Esophagus (tissue), 2 donors: ENCODE data around the gene MS4A3. TPM values are rescaled to one million over a fixed set of nuclear protein-coding genes. Genes with fewer than 3 reads are reported as not detected.
"Not testable (repeated sequence)": the region's sequence is repeated elsewhere in the genome, so short reads cannot be mapped to it uniquely, and the experiment has no call there.

Experiments used
- H3K27ac ChIP-seq, 2 donors: one replicate each; pipeline ENCODE4 v1.5.1; 2013; ENCODE audit warnings: low read depth in 2 of 2, mild to moderate bottlenecking in 2 of 2, inconsistent platforms in 1 of 2, low read length in 1 of 2, moderate library complexity in 1 of 2
- H3K27me3 ChIP-seq, 2 donors: one replicate each; pipeline ENCODE4 v1.6.1; 2013; ENCODE audit warnings: low read length in 2 of 2, control low read depth in 1 of 2, mild to moderate bottlenecking in 1 of 2; ENCODE audit not compliant: insufficient read depth in 2 of 2, control insufficient read depth in 1 of 2
- H3K36me3 ChIP-seq, 2 donors: one replicate each; pipeline ENCODE4 v1.6.1; 2013; ENCODE audit warnings: low read length in 1 of 2; ENCODE audit not compliant: control insufficient read depth in 2 of 2, insufficient read depth in 2 of 2
- H3K4me1 ChIP-seq, 2 donors: one replicate each; pipeline ENCODE4 v1.6.1; 2013; ENCODE audit warnings: low read length in 1 of 2; ENCODE audit not compliant: control insufficient read depth in 2 of 2, insufficient read depth in 2 of 2
- H3K4me3 ChIP-seq, 2 donors: one replicate each; pipeline ENCODE4 v1.5.1; 2013; ENCODE audit warnings: low read length in 2 of 2, mild to moderate bottlenecking in 2 of 2, low read depth in 1 of 2, moderate library complexity in 1 of 2
- H3K9me3 ChIP-seq, 2 donors: one replicate each; pipeline ENCODE4 v1.6.1; 2013; ENCODE audit warnings: mild to moderate bottlenecking in 2 of 2, low read depth in 1 of 2, low read length in 1 of 2, moderate library complexity in 1 of 2; ENCODE audit not compliant: control insufficient read depth in 2 of 2, insufficient read depth in 1 of 2
- WGBS, 2 donors: extraction: QIAGEN DNeasy Blood & Tissue Kit; methylation state at CpG; one replicate each; pipeline ENCODE4 v1.1.7; 2013; 5-methylcytosine and 5-hydroxymethylcytosine counted together
- polyA plus RNA-seq, 2 donors: library from polyadenylated mRNA; stranded (reverse); fragments of 200-250 nt; gene quantifications; one replicate each; pipeline ENCODE4 v1.2.3, GENCODE V29; 2013
- donor health status: healthy with polysubstance abuse.
- donor health status: Bipolar disorder and iron deficiency.

Gene MS4A3
- polyA plus RNA-seq: not detected

GRCh38 chr11:60056349-60056969 lies at the start of gene MS4A3:
Gene MS4A3, plus strand, starts transcription at chr11:60056665. Its CDS starts 4,496 bp downstream, at chr11:60061161.
- no peak within 1 kb of the TSS for H3K4me3 ChIP-seq
- H3K27ac ChIP-seq: no peak within 1 kb of the TSS
- H3K9me3 ChIP-seq: no peaks in the 10 kb centered on the region
- H3K36me3 ChIP-seq: no peaks in the 10 kb centered on the region
- 66 to 81% methylated on average over 8 of the region's 8 CpGs for WGBS, 2 donors
- H3K27me3 ChIP-seq: no peaks in the 10 kb centered on the region
- no peaks in the 10 kb centered on the region for H3K4me1 ChIP-seq

- Histone ChIP-seq H3K27me3 (no peaks in the 10 kb centered on the region), H3K4me1 (no peaks in the 10 kb centered on the region), H3K9me3 (no peaks in the 10 kb centered on the region), H3K27ac (no peak within 1 kb of the TSS), H3K36me3 (no peaks in the 10 kb centered on the region), H3K4me3 (no peak within 1 kb of the TSS)
- WGBS, 2 donors: 92 to 94% methylated on average over 1 of the region's 1 CpG
Measured at GRCh38 chr11:60016881-60017280, 39.6 kb upstream of the MS4A3 start, which contains the start of gene OOSP4B. Gene OOSP4B, plus strand, starts transcription at chr11:60017181.

GRCh38 chr11:60018058-60018457 lies 38.4 kb upstream of the MS4A3 start:
- Histone ChIP-seq H3K27ac (no peak overlapping the region), H3K4me1 (no peaks in the 10 kb centered on the region), H3K27me3 (no peaks in the 10 kb centered on the region), H3K9me3 (no peaks in the 10 kb centered on the region), H3K36me3 (no peaks in the 10 kb centered on the region), H3K4me3 (no peak overlapping the region)
- whole genome bisulfite sequencing, 2 donors: 56 to 66% methylated on average over 8 of the region's 8 CpGs

- H3K4me1 ChIP-seq, H3K9me3 ChIP-seq, H3K27ac ChIP-seq, H3K4me3 ChIP-seq, H3K27me3 ChIP-seq, H3K36me3 ChIP-seq: not testable (repeated sequence)
- 92 to 95% methylated on average over 22 to 27 of the region's 27 CpGs for WGBS, 2 donors
Measured at GRCh38 chr11:60020376-60020775, 36.1 kb upstream of the MS4A3 start.

GRCh38 chr11:60029015-60029632 lies 27.3 kb upstream of the MS4A3 start:
- Histone ChIP-seq H3K27me3 (no peaks in the 10 kb centered on the region), H3K9me3 (peaks cover 0 to 1% of the 10 kb centered on the region in 2 donors), H3K36me3 (no peaks in the 10 kb centered on the region), H3K4me3 (no peak overlapping the region), H3K27ac (no peak overlapping the region), H3K4me1 (no peaks in the 10 kb centered on the region)
- WGBS, 2 donors: 73 to 74% methylated on average over 3 of the region's 3 CpGs

GRCh38 chr11:60040109-60040508 lies 16.4 kb upstream of the MS4A3 start, which contains the start of gene OOSP2:
Gene OOSP2, plus strand, starts transcription at chr11:60040409. Its CDS starts 51 bp downstream, at chr11:60040460.
- H3K4me1 ChIP-seq: no peaks in the 10 kb centered on the region
- H3K27ac ChIP-seq: no peak within 1 kb of the TSS
- no peaks in the 10 kb centered on the region for H3K27me3 ChIP-seq
- no peak within 1 kb of the TSS for H3K4me3 ChIP-seq
- H3K36me3 ChIP-seq: no peaks in the 10 kb centered on the region
- 81 to 83% methylated on average over 8 of the region's 8 CpGs for WGBS, 2 donors
- no peaks in the 10 kb centered on the region for H3K9me3 ChIP-seq

- H3K27ac ChIP-seq, H3K4me1 ChIP-seq, H3K36me3 ChIP-seq, H3K4me3 ChIP-seq, H3K9me3 ChIP-seq, H3K27me3 ChIP-seq: not testable (repeated sequence)
Measured at GRCh38 chr11:60050422-60050821, 6.0 kb upstream of the MS4A3 start.

GRCh38 chr11:60050839-60051238 lies 5.6 kb upstream of the MS4A3 start:
- WGBS, 2 donors: 59 to 64% methylated on average over 3 of the region's 3 CpGs
- H3K27ac ChIP-seq, H3K36me3 ChIP-seq, H3K4me1 ChIP-seq, H3K9me3 ChIP-seq, H3K27me3 ChIP-seq, H3K4me3 ChIP-seq: not testable (repeated sequence)

GRCh38 chr11:60059052-60059451 lies 2.6 kb downstream of the MS4A3 start:
- Histone ChIP-seq H3K9me3 (no peaks in the 10 kb centered on the region), H3K27ac (no peak overlapping the region), H3K27me3 (no peaks in the 10 kb centered on the region), H3K4me3 (no peak overlapping the region), H3K36me3 (no peaks in the 10 kb centered on the region), H3K4me1 (no peaks in the 10 kb centered on the region)
- 67 to 69% methylated on average over 3 of the region's 3 CpGs for WGBS, 2 donors
